ENCODE data around the gene EFCAB13.

DNA sequence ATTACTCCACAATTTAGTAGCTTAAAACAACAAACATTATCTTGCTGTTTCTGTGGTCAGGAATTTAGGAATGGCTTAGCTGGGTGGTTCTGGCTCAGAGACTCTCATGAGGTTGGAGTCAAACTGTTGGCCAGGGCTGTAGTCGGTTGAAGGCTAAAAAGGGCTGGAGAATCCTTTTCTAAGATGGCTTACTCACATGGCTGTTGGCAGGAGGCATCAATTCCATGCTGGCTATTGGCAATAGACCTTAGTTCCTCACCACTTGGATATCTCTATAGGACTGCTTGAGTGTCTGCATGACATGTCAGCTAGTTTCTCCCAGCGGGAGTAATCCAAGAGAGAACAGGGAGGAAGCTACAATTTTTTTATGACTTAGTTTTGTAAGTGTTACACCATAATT is 6.6 kb upstream of the EFCAB13 start:
- TF ChIP-seq, protein P1, sequence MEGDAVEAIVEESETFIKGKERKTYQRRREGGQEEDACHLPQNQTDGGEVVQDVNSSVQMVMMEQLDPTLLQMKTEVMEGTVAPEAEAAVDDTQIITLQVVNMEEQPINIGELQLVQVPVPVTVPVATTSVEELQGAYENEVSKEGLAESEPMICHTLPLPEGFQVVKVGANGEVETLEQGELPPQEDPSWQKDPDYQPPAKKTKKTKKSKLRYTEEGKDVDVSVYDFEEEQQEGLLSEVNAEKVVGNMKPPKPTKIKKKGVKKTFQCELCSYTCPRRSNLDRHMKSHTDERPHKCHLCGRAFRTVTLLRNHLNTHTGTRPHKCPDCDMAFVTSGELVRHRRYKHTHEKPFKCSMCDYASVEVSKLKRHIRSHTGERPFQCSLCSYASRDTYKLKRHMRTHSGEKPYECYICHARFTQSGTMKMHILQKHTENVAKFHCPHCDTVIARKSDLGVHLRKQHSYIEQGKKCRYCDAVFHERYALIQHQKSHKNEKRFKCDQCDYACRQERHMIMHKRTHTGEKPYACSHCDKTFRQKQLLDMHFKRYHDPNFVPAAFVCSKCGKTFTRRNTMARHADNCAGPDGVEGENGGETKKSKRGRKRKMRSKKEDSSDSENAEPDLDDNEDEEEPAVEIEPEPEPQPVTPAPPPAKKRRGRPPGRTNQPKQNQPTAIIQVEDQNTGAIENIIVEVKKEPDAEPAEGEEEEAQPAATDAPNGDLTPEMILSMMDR (IDR thresholded peaks at IDR 0.05) = no peak
- TF ChIP-seq POLR2AphosphoS5 (IDR thresholded peaks at IDR 0.05; ENCODE audit: low read depth, low read length) = no peak
- no peak for TF ChIP-seq SIN3A (IDR thresholded peaks at IDR 0.05; ENCODE audit: borderline replicate concordance, insufficient read depth, low read depth, low read length)
- TF ChIP-seq REST (IDR thresholded peaks at IDR 0.05; ENCODE audit: insufficient read depth in 1 of 2, low read depth in 2 of 2, low read length in 1 of 2) = no peak
- TF ChIP-seq TCF7L2 (IDR thresholded peaks at IDR 0.05; ENCODE audit: low read depth, low read length) = no peak
